ENCODE measurements around the gene PNPLA6.
A peak's percentile ranks its signal among the peaks of the same experiment; 100 is the strongest.
"Not testable (repeated sequence)": the region's sequence is repeated elsewhere in the genome, so short reads cannot be mapped to it uniquely, and the experiment has no call there.

PNPLA6 gene

GRCh38 chr19:7565332-7565731, 29.8 kb downstream of the PNPLA6 start:
- no peak overlapping the region for H3K9ac ChIP-seq (ENCODE audit: low read depth, low read length)
- H3K4me1 ChIP-seq (ENCODE audit: insufficient read depth, low read length) = no peaks in the 10 kb centered on the region
- H3K9me3 ChIP-seq (ENCODE audit: control insufficient read depth, insufficient read depth, low read length) = no peaks in the 10 kb centered on the region
- H3K36me3 ChIP-seq (ENCODE audit: insufficient read depth, low read length) = no peaks in the 10 kb centered on the region; the same call in 1 of the 2 replicates

- Histone ChIP-seq H3K36me3 (ENCODE audit: insufficient read depth, low read length) (no peaks in the 10 kb centered on the region), H3K9ac (ENCODE audit: low read depth, low read length) (no peak overlapping the region), H3K4me1 (ENCODE audit: insufficient read depth, low read length) (no peaks in the 10 kb centered on the region), H3K9me3 (ENCODE audit: control insufficient read depth, insufficient read depth, low read length) (no peaks in the 10 kb centered on the region)
Observed at GRCh38 chr19:7570761-7571160, 35.2 kb downstream of the PNPLA6 start.

- Histone ChIP-seq H3K4me1 (ENCODE audit: insufficient read depth, low read length) (no peaks in the 10 kb centered on the region), H3K9me3 (ENCODE audit: control insufficient read depth, insufficient read depth, low read length) (no peaks in the 10 kb centered on the region), H3K36me3 (ENCODE audit: insufficient read depth, low read length) (no peaks in the 10 kb centered on the region), H3K9ac (ENCODE audit: low read depth, low read length) (no peak overlapping the region)
Observed at GRCh38 chr19:7575434-7576040, 40.0 kb downstream of the PNPLA6 start.

GRCh38 chr19:7577422-7577821, 41.9 kb downstream of the PNPLA6 start:
- H3K9ac ChIP-seq (ENCODE audit: low read depth, low read length); H3K36me3 ChIP-seq (ENCODE audit: insufficient read depth, low read length); H3K4me1 ChIP-seq (ENCODE audit: insufficient read depth, low read length); H3K9me3 ChIP-seq (ENCODE audit: control insufficient read depth, insufficient read depth, low read length): not testable (repeated sequence)

- no peaks in the 10 kb centered on the region for H3K36me3 ChIP-seq (ENCODE audit: insufficient read depth, low read length)
- no peaks in the 10 kb centered on the region for H3K9me3 ChIP-seq (ENCODE audit: control insufficient read depth, insufficient read depth, low read length)
- H3K4me1 ChIP-seq (ENCODE audit: insufficient read depth, low read length) = no peaks in the 10 kb centered on the region
- H3K9ac ChIP-seq (ENCODE audit: low read depth, low read length) = no peak overlapping the region
Observed at GRCh38 chr19:7578127-7578526, 42.6 kb downstream of the PNPLA6 start.

GRCh38 chr19:7579182-7579581, 43.7 kb downstream of the PNPLA6 start:
- Histone ChIP-seq H3K4me1 (ENCODE audit: insufficient read depth, low read length) (no peaks in the 10 kb centered on the region), H3K9ac (ENCODE audit: low read depth, low read length) (no peak overlapping the region), H3K36me3 (ENCODE audit: insufficient read depth, low read length) (no peaks in the 10 kb centered on the region), H3K9me3 (ENCODE audit: control insufficient read depth, insufficient read depth, low read length) (no peaks in the 10 kb centered on the region)

GRCh38 chr19:7582446-7582845, 46.9 kb downstream of the PNPLA6 start:
- H3K4me1 ChIP-seq (ENCODE audit: insufficient read depth, low read length) = no peaks in the 10 kb centered on the region
- H3K9me3 ChIP-seq (ENCODE audit: control insufficient read depth, insufficient read depth, low read length) = no peaks in the 10 kb centered on the region
- H3K9ac ChIP-seq (ENCODE audit: low read depth, low read length) = no peak overlapping the region
- H3K36me3 ChIP-seq (ENCODE audit: insufficient read depth, low read length) = no peaks in the 10 kb centered on the region

GRCh38 chr19:7589822-7590221, 54.3 kb downstream of the PNPLA6 start:
- Histone ChIP-seq H3K9me3 (ENCODE audit: control insufficient read depth, insufficient read depth, low read length) (no peaks in the 10 kb centered on the region), H3K9ac (ENCODE audit: low read depth, low read length) (no peak overlapping the region)

GRCh38 chr19:7590256-7590655, 54.7 kb downstream of the PNPLA6 start:
- Histone ChIP-seq H3K9ac (ENCODE audit: low read depth, low read length) (no peak overlapping the region), H3K9me3 (ENCODE audit: control insufficient read depth, insufficient read depth, low read length) (no peaks in the 10 kb centered on the region), H3K36me3 (ENCODE audit: insufficient read depth, low read length) (no peaks in the 10 kb centered on the region), H3K4me1 (ENCODE audit: insufficient read depth, low read length) (no peaks in the 10 kb centered on the region)

More at GRCh38 chr19:7589822-7590221, 54.3 kb downstream of the PNPLA6 start:
- Histone ChIP-seq H3K4me1 (ENCODE audit: insufficient read depth, low read length) (no peaks in the 10 kb centered on the region), H3K36me3 (ENCODE audit: insufficient read depth, low read length) (no peaks in the 10 kb centered on the region)

- Histone ChIP-seq H3K4me1 (ENCODE audit: insufficient read depth, low read length) (peaks cover 9% of the 10 kb centered on the region; the same call in 1 of the 2 replicates), H3K9ac (ENCODE audit: low read depth, low read length) (peak within 1 kb of the TSS; percentile 60), H3K9me3 (ENCODE audit: control insufficient read depth, insufficient read depth, low read length) (no peaks in the 10 kb centered on the region), H3K36me3 (ENCODE audit: insufficient read depth, low read length) (no peaks in the 10 kb centered on the region)
Observed at GRCh38 chr19:7595466-7596133, 60.1 kb downstream of the PNPLA6 start, which contains the start of gene CAMSAP3. Gene CAMSAP3 (plus strand): TSS chr19:7595863. CDS start chr19:7596003, 140 bp downstream.

- Histone ChIP-seq H3K4me1 (ENCODE audit: insufficient read depth, low read length) (peaks cover 9% of the 10 kb centered on the region; the same call in 1 of the 2 replicates), H3K9me3 (ENCODE audit: control insufficient read depth, insufficient read depth, low read length) (no peaks in the 10 kb centered on the region), H3K36me3 (ENCODE audit: insufficient read depth, low read length) (no peaks in the 10 kb centered on the region), H3K9ac (ENCODE audit: low read depth, low read length) (peak overlapping the region; percentile 60)
Observed at GRCh38 chr19:7596211-7596937, 60.9 kb downstream of the PNPLA6 start.

GRCh38 chr19:7597689-7598088, 62.2 kb downstream of the PNPLA6 start:
- no peaks in the 10 kb centered on the region for H3K36me3 ChIP-seq (ENCODE audit: insufficient read depth, low read length)
- H3K9me3 ChIP-seq (ENCODE audit: control insufficient read depth, insufficient read depth, low read length) = no peaks in the 10 kb centered on the region
- no peak overlapping the region for H3K9ac ChIP-seq (ENCODE audit: low read depth, low read length)
- H3K4me1 ChIP-seq (ENCODE audit: insufficient read depth, low read length) = peaks cover 12% of the 10 kb centered on the region; the same call in 1 of the 2 replicates

- Histone ChIP-seq H3K4me1 (ENCODE audit: insufficient read depth, low read length) (peaks cover 12% of the 10 kb centered on the region; the same call in 1 of the 2 replicates), H3K36me3 (ENCODE audit: insufficient read depth, low read length) (no peaks in the 10 kb centered on the region)
Observed at GRCh38 chr19:7598180-7598579, 62.7 kb downstream of the PNPLA6 start.

GRCh38 chr19:7600721-7601120, 65.2 kb downstream of the PNPLA6 start:
- H3K9me3 ChIP-seq (ENCODE audit: control insufficient read depth, insufficient read depth, low read length) = no peaks in the 10 kb centered on the region
- H3K9ac ChIP-seq (ENCODE audit: low read depth, low read length) = no peak overlapping the region
- H3K36me3 ChIP-seq (ENCODE audit: insufficient read depth, low read length) = no peaks in the 10 kb centered on the region
- peaks cover 12% of the 10 kb centered on the region; the same call in 1 of the 2 replicates for H3K4me1 ChIP-seq (ENCODE audit: insufficient read depth, low read length)

More at GRCh38 chr19:7598180-7598579, 62.7 kb downstream of the PNPLA6 start:
- H3K9me3 ChIP-seq (ENCODE audit: control insufficient read depth, insufficient read depth, low read length) = no peaks in the 10 kb centered on the region
- H3K9ac ChIP-seq (ENCODE audit: low read depth, low read length) = no peak overlapping the region
